SHP77 treated with DMSO at 0.1 percent for 48 hours (cell line): Measurements from ENCODE around the gene KRT23.

Experiments used
- DNase-seq: peaks from one replicate; lab custom pipeline; 2025; lab: John Stamatoyannopoulos, UW

KRT23 gene, protein sequence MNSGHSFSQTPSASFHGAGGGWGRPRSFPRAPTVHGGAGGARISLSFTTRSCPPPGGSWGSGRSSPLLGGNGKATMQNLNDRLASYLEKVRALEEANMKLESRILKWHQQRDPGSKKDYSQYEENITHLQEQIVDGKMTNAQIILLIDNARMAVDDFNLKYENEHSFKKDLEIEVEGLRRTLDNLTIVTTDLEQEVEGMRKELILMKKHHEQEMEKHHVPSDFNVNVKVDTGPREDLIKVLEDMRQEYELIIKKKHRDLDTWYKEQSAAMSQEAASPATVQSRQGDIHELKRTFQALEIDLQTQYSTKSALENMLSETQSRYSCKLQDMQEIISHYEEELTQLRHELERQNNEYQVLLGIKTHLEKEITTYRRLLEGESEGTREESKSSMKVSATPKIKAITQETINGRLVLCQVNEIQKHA

GRCh38 chr17:40937384-40937819 is at the start of gene KRT23:
TSS of gene KRT23 (minus strand) at chr17:40937646. CDS start at chr17:40936603, 1,043 bp downstream.
- DNase-seq: no peak

GRCh38 chr17:40986920-40987319 is 49.5 kb upstream of the KRT23 start:
- DNase-seq: no peak

DNA sequence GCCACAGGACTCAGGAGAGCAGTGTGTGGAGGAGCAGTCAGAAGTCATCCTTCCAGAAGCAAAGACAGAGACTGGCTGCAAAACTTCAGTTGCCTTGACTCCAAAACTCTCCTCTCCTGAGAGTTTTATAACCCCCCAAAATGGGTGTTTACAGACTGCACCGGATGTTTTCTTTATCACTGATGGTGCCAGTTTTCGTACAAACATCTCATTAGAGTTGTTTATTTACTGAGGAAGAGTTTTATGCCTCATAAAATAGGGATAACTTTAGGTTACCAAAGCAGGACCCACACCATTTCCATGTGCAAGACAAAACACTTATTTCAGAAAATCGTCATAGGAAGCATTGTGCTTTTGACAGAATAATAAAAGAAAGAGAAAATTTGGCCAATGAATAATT is 46.8 kb upstream of the KRT23 start, which contains the start of gene KRT40:
TSS of gene KRT40 (minus strand) at position 101 of the 400 bp plus-strand sequence. CDS start at position 48, 53 bp downstream.
- DNase-seq: no peak

- no peak for DNase-seq
Observed at GRCh38 chr17:40981115-40981514, 43.7 kb upstream of the KRT23 start.

DNA sequence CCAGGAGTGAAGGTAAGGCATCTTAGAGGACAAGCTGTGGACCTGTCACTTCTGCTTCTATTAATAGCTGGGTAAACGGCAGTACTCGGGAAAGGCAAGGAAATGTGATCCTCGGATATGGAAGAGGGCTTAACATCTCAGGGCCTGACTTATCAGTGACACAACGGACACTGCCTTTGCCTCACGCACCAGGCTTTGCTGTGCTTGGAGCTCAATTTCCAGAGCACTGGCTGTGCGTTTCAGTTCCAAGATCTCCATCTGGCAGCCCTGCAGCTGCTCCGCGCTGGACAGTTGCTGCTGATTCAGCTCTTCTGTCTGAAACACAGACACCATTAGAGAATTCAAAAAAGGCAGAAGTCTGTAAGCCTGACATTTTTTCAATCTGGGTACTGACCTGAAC is 43.1 kb upstream of the KRT23 start:
- DNase-seq: no peak

DNA sequence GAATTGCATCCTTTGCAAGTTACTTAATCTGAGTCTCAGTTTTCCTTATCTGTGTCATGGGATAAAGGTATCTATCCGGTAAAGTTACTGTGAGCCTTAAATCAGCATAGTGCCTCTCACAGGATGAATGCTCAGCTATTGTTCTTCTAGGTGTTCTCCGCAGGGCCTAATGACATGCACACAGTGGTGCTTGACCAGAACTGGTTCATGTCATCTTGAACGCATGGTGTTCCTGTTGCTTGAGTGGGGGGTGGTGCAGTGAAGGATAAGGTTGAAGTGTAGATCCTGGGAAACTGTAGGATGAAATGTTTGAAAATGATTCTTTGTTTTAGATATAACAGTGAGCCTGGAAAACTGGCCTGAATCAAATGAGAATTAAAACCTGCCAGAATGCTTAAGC is 42.7 kb upstream of the KRT23 start:
- DNase-seq: no peak

DNA sequence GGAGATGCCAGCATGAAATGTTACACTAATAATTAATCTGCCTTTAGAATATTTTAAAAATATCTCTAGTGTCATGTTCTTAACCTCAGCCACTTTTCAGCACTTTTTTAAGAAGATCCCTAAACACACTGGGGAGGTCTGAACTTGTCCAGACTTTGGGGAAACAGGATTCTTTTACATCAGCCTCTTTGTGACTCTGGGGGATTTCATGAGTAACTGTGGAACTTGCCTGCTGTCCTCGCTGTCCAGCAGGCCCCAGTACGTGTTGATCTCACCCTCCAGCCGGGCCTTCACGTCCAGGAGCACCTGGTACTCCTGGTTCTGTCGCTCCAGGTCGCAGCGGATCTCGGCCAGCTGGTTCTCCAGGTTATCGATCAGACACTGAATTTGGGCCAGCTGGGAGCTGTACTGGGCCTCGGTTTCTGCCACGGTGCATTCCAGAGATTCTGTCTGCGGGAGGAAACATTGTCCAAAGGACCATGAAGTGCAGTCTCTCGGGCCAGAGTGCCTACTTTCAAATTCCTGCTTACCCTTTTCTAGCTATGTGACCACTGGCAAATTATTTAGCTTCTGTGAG is 41.2 kb upstream of the KRT23 start:
- no peak for DNase-seq

DNA sequence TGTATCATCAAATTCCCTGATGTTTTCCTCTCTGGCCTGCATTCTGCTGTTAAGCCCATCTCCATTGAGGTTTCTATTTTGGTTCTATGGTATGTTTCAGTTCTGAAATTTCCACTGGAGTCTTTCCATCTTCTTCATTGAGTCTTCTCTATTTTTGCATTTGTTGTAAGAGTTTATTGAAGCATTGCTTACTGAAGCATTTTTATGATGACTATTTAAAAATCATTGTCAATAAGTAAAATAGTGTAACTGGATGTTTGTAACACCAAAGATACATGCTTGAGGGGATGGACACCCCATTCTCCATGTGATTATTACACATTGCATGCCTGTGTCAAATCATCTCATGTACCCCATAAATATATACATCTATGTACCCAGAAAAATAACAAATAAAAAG is 38.1 kb upstream of the KRT23 start:
- DNase-seq: no peak

GRCh38 chr17:40974366-40974765 is 36.9 kb upstream of the KRT23 start:
- DNase-seq: no peak

- no peak for DNase-seq
Observed at GRCh38 chr17:40967582-40967981, 30.1 kb upstream of the KRT23 start.

DNA sequence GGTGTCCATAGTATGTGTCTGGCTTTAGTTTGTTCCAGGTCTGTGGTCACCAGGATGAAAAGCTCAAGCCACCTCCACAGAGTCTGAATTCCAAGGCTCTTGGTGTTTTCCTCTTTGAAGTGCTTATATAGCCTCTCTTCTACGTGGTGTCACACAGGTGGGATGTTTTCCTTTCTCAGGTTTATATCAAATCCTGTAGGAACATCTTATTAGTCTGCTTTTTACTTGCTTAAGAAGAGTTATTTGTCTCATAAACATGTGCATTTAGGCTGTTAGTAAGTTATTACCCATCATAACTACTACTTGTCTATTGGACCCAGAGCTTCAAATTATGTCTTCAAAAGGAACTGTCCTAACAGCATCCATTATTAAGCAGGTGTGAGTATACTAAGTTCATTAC is 29.4 kb upstream of the KRT23 start, which contains the start of gene KRT39:
TSS of gene KRT39 (minus strand) at position 101 of the 400 bp plus-strand sequence. CDS start at position 9, 92 bp downstream.
- no peak for DNase-seq

DNA sequence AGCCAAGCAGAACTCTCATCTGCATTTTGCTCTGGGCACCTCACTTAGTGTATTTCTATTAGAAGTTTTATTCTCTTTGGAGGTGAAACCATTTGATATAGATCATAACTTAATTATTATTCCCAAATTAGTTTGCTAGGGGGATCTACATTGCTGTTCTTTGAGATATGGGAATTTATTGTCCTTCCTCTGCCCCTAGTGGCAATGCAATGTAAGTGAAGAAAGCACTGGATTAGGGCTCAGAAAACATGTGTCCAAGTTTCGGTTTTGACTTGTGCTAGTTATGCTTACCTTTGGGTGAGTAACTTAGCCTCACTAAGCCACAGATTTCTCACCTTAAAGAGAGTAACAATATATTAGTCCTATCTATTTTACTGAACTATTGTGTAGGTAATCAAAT is 26.4 kb upstream of the KRT23 start:
- no peak for DNase-seq

GRCh38 chr17:40962059-40962561 is 24.7 kb upstream of the KRT23 start:
- DNase-seq: no peak

DNA sequence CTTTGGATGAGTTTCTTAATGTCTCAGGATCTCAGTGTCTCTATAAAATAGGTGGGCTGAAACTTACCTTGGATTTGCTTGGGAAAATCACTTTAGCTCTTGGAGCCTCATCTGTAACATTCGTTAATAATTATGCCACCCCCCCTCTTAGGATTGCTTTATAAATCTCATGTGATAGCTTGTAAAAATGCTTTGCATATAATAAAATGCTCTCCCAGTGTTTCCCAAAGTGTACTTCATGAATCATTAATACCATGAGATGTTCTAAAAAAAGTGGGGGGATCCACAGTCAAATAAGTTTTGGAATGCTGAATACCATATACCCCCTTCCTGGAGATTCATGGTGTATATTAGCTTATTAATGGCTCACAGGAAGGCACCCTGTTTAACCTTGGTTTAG is 24.1 kb upstream of the KRT23 start:
- no peak for DNase-seq

DNA sequence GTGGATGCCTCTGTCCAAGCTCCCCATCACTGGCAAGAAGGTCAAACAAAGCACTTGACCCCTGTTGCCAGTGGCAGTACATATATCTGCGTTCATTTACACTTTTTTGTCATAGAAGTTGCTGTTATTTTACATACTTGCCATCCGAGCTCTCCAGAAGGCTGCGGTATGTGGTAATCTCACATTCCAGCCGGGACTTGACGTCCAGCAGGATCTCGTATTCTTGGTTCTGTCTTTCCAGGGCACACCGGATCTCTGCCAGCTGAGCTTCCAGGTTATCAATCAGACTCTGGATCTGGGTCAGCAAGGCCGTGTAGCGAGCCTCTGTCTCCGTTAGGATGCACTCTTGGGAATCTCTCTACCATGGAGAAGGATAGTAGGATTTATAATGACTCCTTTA is 22.7 kb upstream of the KRT23 start:
- no peak for DNase-seq

DNA sequence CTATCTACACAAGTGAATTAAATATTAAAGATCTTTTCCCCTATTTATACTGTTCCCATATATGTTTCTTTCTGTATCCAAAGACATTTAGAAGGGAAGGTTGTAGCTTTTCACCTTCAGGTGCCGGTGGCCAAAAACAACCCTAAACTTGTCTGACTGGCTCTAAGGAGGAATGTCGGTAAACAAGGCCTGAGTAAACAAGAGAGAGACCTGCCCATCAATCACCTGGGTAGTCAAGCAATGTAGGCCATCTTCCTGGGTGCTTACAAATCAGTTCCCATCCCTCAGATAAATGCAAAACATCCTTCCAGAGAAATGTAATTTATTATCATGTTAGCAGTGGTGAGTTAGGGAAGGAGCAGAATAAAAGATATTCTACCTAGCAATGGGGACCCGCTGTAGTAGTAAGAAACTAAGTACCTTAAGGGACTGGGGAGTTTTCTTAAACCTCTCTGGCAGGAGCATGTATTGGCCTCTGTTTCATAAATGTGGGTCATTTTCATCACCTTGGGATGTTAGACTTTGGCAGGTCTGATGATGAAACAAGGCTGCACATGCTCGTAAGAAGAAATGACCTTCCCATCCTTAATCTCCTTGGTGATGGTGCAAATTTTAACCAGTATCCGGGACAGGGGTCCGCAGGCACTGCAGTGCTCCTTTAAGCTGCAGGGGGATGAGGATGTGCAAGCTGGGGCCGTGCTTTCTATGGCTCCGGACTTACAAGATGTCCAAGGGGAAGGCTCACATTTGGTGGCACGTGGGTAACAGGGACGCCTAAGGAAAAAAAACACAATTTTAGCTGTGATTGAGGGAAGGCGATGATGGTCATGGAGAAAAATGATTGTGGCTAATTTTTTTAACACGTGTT is 20.9 kb upstream of the KRT23 start:
- DNase-seq: no peak

DNA sequence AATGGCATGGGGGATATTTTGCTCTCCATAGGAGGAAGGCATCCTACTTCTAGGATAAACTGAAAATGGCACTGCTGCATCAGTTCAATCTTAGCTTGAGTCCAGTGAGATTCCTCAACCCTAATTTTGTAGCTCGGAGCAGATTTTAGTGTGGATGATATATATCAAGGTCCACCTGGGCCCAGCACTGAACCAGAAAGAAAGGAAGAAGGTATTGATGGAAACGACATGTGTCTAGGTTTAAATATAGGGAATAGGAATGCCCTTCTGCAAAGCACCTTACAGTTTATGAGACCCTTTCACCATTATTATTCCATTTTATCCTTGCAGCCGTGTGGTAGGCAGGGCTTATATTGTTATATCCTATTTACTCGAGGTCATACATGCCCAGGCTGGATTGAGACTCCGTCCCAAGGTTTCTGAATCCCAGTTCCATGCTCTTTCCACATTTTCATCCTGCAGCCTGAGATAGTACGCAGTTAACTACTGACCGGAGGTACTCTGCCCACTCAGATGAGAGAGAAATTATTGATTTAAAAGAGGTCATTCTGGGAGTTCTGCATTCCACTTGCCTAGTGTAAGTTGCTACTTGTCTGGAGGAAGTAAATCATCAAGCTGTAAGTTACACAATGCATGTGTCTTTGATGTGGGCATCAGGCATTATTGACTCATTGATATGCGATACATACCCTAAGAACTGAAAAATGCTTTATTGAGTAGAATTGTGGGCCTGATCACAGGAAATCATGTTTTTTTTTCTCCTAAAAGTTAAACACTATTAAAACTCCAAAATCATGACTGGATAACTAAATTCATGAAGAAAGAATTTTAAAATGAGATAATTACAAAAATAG is 19.2 kb upstream of the KRT23 start:
- DNase-seq: no peak

- no peak for DNase-seq
Observed at GRCh38 chr17:40953881-40954280, 16.4 kb upstream of the KRT23 start.

DNA sequence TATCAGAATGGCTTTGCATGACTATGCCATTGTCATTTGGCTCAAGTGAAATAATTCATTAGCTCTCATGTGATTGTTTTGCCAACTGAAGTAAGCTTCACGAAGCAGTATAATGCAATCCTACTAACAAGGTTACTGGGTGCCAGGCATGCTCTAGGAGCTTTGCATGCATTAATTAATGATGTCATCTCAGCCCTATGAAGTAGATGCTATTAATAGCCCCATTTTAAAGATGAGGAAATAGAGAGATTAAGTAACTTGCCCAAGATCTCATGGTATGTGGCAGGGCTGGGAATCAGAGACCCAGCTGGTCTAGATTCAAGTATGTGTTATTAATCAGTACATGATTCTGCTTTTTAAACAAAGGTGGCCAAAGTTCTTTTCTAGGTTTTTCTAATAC is 15.2 kb upstream of the KRT23 start:
- no peak for DNase-seq

DNA sequence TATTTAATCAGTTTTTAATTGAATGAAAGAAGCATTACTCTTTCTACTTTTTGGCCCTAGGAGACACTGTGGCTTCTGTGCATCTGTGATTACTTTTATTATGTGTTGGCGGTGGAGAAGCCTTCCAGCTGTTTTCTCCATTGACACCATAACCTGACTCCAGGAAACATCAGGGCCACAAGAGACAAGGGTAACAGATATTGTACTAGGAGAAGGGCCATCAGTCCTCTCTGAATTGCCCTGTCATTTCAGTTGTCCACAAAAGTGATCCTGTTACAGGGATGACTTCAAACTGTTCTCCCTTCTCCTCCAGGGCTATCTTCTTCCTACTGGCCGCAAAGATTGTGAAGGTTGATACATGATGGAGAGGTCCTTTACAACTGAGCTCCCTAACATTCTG is 14.7 kb upstream of the KRT23 start:
- DNase-seq: no peak

GRCh38 chr17:40951011-40951622 is 13.7 kb upstream of the KRT23 start:
- DNase-seq: no peak
